NB4 (cell line): ENCODE measurements around the gene ZNF609.

Source experiments
- MYC ChIP-seq: IDR thresholded peaks from 2 replicates; pipeline ENCODE4 v1.6.1; 2011; ENCODE audit warnings: low read depth, low read length
- POLR2A ChIP-seq: IDR thresholded peaks from 2 replicates; pipeline ENCODE4 v1.6.1; 2011; ENCODE audit warnings: mild to moderate bottlenecking; ENCODE audit not compliant: insufficient read length; ENCODE audit errors: extremely low read depth
- TF ChIP-seq, protein P1 (sequence below): IDR thresholded peaks from one replicate; pipeline ENCODE4 v1.5.1; 2012; ENCODE audit warnings: low read depth, low read length

DNA sequence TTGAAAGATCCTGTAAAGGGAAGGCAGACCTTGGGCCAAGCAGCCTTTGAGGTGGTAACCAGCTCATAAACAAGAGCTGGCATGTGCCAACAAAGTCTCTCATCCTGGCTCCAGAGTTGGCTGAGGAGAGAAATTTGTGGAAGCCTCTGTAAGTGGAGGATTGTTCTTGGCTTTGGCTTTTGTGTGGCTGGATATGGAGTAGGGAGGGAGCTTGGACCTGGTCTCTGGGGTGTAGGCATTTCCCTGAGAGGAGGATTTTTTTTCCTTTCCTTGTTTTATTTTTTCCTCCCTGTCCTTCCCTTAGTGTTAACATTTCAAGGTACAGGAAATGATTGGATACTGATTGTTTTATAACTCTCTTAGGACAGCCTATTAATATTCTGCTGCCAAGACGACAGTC is 60.8 kb downstream of the ZNF609 start:
- no peak for TF ChIP-seq POLR2A
- TF ChIP-seq, protein P1, sequence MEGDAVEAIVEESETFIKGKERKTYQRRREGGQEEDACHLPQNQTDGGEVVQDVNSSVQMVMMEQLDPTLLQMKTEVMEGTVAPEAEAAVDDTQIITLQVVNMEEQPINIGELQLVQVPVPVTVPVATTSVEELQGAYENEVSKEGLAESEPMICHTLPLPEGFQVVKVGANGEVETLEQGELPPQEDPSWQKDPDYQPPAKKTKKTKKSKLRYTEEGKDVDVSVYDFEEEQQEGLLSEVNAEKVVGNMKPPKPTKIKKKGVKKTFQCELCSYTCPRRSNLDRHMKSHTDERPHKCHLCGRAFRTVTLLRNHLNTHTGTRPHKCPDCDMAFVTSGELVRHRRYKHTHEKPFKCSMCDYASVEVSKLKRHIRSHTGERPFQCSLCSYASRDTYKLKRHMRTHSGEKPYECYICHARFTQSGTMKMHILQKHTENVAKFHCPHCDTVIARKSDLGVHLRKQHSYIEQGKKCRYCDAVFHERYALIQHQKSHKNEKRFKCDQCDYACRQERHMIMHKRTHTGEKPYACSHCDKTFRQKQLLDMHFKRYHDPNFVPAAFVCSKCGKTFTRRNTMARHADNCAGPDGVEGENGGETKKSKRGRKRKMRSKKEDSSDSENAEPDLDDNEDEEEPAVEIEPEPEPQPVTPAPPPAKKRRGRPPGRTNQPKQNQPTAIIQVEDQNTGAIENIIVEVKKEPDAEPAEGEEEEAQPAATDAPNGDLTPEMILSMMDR: no peak
- TF ChIP-seq MYC: no peak
